G401 (cell line): Measurements from ENCODE around the gene ATXN7L3B. TPM values are rescaled to one million over a fixed set of nuclear protein-coding genes. Genes with fewer than 3 reads are reported as not detected.
A peak's percentile ranks its signal among the peaks of the same experiment; 100 is the strongest.
"Not testable (repeated sequence)": the region's sequence is repeated elsewhere in the genome, so short reads cannot be mapped to it uniquely, and the experiment has no call there.

Experiments
- DNase-seq: peaks from one replicate; pipeline ENCODE4 v3.0.0-alpha.2; 2015; ENCODE audit warnings: low spot score
- in situ Hi-C: cut with HindIII; loops from 2 replicates; pipeline ENCODE4 v1.10.0; 2016; ENCODE audit warnings: low sequenced_read_pairs, mixed read lengths
- total RNA-seq: library from RNA; depleted of rRNA; stranded (reverse); fragments of >200 nt; shearing (Covaris generic); gene quantifications from 2 replicates; pipeline ENCODE4 v1.2.3, GENCODE V29; 2014; rRNA removed

The ATXN7L3B gene, protein sequence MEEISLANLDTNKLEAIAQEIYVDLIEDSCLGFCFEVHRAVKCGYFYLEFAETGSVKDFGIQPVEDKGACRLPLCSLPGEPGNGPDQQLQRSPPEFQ
- total RNA-seq = 35.4 and 44.1 TPM in 2 replicates

DNA sequence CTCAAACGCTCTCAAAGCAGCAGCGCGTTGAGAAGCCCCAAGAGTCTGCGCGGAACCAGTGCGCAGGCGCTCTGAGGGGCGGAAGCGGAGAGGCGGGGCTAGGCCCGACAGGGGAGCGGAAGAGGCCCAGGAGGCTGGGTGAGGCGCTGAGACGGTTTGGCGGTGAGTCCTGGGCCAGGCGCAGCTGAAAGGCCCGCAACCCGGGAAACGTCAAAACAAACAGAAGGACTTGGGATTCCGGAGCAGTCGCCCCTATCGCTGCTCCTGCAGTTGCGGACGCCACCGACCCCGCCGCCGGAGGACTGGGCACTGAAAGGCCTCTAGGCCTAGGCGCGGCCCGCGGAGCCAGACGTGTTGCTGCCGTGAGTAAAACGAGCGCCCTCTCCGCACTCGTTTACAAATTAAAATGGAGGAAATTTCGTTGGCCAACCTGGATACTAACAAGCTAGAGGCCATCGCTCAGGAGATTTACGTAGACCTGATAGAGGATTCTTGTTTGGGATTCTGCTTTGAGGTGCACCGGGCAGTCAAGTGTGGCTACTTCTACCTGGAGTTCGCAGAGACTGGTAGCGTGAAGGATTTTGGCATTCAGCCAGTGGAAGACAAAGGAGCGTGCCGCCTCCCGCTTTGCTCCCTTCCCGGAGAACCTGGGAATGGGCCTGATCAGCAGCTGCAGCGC is at the start of gene ATXN7L3B:
Gene ATXN7L3B, plus strand, starts transcription at position 129 of the 679 bp plus-strand sequence. Its CDS starts 278 bp downstream, at position 407.
- peak; percentile 93 for DNase-seq
- in situ Hi-C loops = no loop called here

DNA sequence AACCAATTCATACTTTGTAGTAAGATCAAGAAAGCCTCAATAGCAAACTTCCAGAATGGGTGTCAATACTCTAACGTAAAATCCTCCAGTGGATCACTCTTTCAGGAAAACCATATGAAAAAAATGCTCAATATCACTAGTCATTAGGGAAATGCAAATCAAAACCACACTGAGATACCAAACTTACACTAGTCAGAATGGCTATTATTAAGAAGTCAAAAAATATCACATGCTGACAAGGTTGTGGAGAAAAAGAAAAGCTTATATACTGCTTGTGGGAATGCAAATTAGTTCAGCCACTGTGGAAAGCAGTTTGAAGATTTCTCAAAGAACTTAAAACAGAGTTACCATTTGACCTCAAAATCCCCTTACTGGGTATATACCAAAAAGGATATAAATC is 49.5 kb upstream of the ATXN7L3B start:
- in situ Hi-C loops = no loop called here

DNA sequence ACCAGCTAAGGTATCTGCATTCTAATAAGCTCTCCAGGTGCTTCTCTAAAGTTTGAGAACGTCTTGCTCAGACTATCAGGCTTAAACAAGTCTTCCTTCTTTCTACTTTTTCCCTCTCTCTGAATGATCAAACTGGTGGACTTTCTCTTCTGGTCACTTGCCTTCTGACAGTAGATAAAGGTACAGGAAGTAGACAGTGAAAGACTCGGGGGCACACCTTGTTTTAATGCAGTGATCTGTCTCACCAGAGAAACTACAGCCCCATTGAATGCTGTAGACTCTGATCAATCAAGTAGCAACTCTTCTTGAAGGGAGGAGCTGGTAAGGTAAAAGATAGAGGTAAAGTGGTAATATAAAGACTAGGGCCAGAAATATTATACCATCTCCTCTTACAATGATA is 48.1 kb upstream of the ATXN7L3B start:
- in situ Hi-C loops = no loop called here
- no peak for DNase-seq

More for the DNA sequence above, 49.5 kb upstream of the ATXN7L3B start:
- DNase-seq = no peak

DNA sequence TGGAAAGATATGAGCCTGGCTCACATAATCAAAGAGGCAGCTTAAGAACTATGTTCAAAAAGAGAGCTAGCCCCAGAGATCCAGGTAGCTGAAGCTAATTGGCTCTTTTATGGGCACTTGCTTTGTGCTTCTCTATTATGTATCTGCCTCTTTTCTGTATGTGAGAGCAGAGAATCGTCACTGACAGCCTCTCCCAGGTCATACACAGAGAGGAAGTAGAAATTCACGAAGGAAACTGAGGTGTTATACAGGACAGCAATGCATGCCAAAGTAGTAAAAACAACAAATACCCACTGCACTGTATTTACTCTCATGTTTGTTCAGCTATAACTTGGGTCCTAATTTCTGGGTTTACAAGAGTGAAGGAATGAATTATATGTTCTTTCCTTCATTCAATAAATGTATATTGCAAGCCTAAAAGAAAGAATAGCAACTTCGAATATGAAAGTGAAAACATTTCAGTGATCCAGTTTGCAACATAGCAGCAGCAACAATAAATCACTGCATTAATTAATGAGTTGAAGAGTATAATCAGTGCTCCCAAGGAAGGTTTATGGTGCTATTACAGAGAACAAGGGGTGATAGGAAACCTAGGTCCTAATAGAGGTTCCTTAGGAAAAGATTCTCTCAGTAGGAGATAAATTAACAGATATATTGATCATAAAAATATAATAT is 47.1 kb upstream of the ATXN7L3B start:
- no peak for DNase-seq
- in situ Hi-C loops = no loop called here

DNA sequence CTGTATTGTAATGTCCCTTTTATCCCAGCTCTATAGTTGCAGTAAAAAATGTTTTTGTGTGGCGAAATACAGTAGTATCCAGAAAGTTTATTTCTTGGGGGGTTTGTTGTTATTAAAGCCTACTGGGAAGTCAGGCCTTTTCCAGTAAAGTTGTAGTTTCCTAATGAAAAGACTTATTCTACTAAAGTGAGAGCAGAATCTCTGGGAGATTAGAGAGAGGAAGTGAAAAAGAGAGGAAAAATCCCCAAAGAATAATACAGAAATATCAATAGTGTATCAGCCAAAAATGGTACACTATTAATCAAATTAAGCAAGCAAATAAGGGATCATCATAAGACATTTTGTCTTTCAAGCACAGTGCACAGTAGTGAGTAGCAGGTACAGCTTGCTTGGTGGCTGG is 46.3 kb upstream of the ATXN7L3B start:
- in situ Hi-C loops = no loop called here
- no peak for DNase-seq

DNA sequence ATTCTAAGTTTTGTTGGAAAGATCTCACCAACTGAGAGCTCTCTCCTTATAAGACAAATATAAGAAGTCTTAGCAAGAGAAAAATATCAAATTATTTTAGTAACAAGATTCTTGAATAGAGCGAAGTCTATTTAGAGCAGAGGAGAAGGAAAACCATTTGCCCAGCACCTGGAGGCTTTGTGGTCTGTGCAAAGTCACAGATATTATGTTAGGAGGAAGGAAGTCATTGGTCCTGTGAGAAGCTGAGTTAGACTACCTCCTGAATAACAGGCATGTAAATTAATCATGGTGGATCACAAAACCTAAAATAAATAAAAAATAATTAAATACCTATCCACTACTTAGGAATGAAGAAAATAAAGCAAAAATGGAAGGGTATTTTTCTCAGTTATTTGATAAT is 38.4 kb upstream of the ATXN7L3B start:
- DNase-seq = no peak
- in situ Hi-C loops = no loop called here

DNA sequence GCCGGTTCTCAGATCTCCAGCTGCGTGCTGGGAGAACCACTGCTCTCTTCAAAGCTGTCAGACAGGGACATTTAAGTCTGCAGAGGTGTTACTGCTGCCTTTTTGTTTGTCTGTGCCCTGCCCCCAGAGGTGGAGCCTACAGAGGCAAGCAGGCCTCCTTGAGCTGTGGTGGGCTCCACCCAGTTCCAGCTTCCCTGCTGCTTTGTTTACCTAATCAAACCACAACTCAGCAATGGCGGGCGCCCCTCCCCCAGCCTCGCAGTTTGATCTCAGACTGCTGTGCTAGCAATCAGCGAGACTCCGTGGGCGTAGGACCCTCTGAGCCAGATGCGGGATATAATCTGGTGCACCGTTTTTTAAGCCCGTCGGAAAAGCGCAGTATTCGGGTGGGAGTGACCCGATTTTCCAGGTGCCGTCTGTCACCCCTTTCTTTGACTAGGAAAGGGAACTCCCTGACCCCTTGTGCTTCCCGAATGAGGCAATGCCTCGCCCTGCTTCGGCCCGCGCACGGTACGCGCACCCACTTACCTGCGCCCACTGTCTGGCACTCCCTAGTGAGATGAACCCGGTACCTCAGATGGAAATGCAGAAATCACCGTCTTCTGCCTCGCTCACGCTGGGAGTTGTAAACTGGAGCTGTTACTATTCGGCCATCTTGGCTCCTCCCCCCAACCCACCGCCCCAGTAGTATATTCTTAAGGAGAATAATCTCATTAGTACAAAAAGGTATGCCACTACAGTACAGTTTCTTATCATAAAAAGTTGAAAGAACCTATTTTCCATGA is 28.6 kb upstream of the ATXN7L3B start:
- DNase-seq, in situ Hi-C loops: not testable (repeated sequence)

DNA sequence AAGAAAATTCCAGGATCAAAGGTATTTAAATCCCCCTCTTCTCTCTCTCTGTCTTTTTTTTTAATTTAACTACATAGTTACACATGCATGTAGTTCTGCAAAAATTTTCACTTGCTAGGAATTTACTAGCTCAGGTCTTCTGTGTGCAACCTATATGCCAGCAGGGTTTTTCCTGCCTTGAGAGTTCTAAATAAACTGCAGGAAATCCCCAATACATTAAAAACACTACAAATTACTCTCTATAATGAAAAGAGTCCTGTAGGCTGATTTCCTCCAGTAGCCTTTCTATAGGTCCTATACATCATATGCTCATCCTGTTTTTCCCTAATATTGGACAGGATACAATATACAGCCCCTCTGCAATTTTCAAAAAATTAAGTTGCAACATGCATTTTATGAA is 27.7 kb upstream of the ATXN7L3B start:
- in situ Hi-C loops = no loop called here

DNA sequence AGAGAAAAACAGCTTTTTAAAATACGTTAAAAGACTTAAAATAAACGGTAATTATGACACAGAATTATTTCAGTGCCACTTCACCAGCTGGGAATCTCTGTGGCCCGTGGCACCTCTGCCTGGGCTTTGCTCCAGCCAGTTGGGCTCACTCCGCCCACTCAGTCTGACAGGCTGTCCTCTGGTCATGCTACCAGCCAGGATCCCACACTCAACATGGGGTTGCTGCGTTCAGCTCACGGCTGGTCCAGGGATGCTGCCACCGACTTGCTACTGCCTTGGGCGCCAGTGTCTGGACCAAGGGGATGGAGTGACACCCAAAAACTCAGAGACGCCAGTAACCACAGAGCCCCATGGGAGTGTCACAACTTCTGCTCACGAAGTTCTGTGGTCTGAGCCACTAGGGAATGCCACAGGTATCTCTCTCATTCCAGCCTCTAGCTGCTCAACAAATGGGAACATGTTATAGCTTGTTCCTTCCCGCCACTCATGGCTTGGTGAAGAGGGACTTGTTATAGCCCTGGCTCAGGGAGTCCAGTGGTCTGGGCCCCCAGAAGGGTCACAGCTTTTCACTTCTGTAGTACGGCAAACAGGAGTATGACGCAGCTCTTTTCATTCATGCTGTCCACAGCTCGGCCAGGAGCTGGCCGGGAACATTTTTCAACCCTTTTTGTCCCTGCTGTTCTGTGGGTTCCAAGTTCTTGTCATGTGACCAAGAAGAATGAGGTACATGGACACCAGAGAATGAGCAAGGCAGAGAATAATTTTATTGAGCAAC is 23.4 kb upstream of the ATXN7L3B start:
- in situ Hi-C loops = no loop called here
- DNase-seq = no peak

More for the DNA sequence above, 27.7 kb upstream of the ATXN7L3B start:
- DNase-seq = no peak

DNA sequence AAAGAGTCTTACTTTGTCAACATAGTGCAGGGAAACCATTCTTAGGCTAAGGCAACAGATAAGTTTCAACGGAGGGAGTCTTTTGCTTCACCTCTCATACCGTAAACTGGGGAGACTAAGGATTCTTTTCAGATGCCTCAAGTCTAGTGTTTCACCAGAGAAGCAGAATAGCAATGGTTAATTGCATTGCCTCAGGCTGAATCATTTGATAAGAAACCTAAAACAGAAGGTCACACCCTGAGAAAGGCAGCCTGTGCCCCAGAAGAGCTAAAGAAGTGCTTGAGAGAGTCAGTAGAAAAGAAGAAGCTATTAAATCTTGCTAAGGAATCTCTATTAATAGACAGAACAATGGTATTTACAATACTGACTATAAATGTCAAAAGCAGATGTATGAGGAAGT is 21.8 kb upstream of the ATXN7L3B start:
- in situ Hi-C loops = no loop called here
- no peak for DNase-seq

DNA sequence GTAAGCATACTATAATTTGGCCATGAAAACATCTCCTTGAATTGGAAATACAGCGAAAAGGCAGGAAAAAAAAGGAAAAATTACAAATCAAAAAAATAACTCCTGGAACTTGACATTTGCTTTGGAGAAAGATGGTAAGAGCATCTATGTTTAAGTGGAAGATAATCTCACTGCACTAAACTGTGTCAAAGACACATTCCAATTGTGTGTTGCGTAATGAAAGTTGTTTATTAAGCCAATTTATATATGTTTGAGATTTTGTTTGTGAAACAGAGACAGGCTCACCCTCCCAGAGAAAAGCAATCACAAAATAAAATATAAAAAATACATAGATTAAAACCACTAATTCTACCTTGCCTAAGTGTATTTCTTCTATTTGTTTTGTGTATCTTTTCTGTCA is 11.1 kb upstream of the ATXN7L3B start:
- in situ Hi-C loops = no loop called here
- no peak for DNase-seq

DNA sequence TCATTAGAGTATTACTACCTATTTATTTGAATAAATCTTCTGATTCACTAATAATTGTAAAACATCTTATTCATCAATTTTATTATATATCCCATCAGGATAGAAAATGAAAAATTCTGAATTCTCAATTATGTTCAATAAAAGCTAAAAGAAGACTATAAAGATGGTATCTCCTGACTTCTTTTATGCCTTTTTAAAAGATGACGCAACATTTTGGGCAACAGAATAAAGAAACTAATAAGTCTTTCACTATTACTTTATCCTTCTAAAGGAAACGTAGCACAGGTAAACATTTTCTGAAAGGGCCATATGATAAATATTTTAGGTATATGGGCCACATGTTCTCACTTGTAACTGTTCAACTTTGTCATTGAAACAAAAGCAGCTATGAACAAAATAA is 10.1 kb upstream of the ATXN7L3B start:
- no peak for DNase-seq
- in situ Hi-C loops = no loop called here

DNA sequence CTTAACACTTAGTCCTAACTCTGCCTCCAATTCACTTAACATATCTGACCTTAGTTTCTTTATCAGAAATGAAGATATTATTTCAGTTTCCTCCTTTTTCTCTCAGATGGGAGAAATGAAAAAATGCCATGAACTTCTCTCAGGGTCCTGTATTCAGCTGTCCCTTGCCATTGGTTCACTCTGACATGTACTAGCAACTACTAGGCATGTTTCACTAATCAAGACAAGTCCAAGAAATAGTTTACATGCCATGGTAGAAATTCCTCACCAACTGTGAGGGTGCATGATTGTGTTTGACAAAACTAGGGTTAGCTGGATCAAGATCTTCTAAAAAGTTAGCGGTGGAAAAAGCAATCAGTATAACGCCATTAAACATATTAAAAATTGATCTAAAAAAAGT is 7.0 kb upstream of the ATXN7L3B start:
- in situ Hi-C loops = no loop called here

DNA sequence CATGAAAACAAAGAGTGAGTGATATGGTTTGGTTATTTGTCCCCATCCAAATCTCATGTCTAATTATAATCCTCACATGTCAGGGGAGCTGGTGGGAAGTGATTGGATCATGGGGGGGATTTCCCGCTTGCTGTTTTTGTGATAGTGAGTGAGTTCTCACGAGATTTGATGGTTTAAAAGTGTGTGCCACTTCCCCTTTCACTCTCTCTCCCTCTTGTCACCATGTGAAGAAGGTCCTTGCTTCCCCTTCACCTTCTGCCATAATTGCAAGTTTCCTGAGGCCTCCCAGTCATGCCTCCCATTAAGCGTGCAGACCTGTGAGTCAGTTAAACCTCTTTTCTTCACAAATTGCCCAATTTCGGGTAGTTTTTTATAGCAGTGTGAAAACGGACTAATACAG is 2.1 kb upstream of the ATXN7L3B start:
- DNase-seq = no peak
- in situ Hi-C loops = no loop called here

More for the DNA sequence above, 7.0 kb upstream of the ATXN7L3B start:
- DNase-seq = no peak

DNA sequence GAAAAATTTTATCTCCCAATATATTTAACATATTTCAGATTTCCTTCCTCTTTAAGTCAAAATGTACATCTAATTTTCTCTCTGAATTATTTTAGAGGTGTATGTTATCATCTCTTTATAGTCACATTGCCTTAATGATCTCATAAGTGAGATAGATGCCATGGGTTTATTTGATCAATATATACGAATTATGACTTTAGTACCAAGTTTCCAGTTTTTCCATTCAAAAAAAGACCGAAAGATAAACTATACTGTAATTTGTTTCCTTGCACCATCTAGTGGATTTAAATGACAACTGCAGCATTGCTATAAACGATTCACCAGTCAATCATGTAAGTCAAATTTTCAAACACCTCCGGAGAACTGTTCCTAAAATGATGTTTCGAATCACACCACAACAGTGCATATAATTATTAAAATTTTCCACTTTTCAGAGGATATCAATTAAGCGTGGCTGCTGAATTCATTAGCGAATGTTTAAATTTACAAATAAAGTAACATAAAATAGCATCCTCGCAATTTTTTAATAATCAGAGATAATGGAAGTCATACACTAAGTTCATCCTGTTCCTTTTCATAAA is 419 bp upstream of the ATXN7L3B start:
- in situ Hi-C loops = no loop called here
- peak; percentile 72 for DNase-seq

DNA sequence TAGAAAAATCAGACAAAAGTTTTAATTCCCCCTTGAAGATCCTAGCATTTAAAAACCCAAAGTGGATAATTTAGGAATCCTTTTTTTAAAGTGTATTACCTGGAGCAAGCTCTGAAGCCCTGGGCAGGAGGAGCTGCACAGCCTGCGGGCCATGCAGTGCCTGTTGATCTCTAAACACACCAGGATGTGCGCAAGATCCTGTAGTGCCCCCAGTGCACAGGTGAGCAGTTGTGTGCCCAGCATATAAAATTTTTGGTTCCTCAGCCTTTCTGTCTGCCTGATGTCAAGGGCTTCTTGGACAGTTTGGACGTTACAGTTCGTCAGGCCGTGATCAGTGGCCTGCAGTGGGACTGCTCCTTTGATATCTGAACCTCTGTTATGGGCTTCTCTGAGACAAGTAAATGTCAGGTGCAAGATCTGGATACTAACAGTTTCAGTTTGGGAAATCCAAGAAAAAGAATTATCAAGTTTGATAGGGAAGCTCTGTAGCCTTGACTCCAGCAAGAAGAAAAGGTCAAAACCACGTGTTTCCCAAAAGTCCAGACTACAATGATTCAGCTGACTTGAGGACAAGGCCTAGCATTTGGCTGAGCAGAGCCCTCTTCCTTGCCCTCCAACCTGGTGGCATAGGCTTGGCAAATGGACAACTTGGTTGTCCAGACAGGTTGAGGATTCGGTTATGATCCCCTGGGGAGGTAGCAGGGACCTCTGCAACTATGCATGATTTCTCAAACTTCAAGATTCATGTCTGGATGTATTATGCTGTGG is 1.0 kb downstream of the ATXN7L3B start:
- in situ Hi-C loops = no loop called here
- no peak for DNase-seq

DNA sequence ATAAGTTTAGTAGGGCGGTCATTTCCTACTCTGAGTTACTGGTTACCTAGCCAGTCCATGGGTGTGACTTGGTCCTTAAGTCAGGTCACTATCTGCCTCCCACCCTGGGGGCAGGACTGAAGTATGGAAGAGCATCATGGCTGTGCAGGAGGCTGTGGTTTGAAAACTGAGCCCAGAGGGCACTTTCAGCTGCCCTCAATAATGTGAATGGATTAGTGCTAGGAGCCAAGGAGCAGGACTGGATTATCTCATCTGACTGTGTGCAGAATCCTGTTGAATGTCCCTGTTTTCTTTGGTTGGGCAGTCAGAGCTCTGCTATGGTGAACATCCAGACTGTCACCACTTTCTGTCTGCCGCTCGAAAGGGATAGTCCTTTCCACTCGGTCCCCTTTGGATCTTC is 1.6 kb downstream of the ATXN7L3B start:
- in situ Hi-C loops = no loop called here
- no peak for DNase-seq
